ENCODE data around the gene TMEM245.
"Not testable (repeated sequence)": the region's sequence is repeated elsewhere in the genome, so short reads cannot be mapped to it uniquely, and the experiment has no call there.

The TMEM245 gene

GRCh38 chr9:108980893-108981292, 138.9 kb downstream of the TMEM245 start:
- DNase-seq = no peak

- DNase-seq = no peak
Measured at GRCh38 chr9:108978205-108978604, 141.5 kb downstream of the TMEM245 start.

- no peak for DNase-seq
Measured at GRCh38 chr9:108973895-108974294, 145.9 kb downstream of the TMEM245 start.

- DNase-seq = no peak
Measured at GRCh38 chr9:108972626-108973209, 147.0 kb downstream of the TMEM245 start.

- DNase-seq = no peak
Measured at GRCh38 chr9:108972186-108972585, 147.6 kb downstream of the TMEM245 start.

GRCh38 chr9:108971392-108971791, 148.4 kb downstream of the TMEM245 start:
- DNase-seq = not testable (repeated sequence)

GRCh38 chr9:108967916-108968315, 151.8 kb downstream of the TMEM245 start:
- DNase-seq = no peak
